Left forelimb (tissue), 1 donor: Measurements from ENCODE around the gene HOXA3.

Experiments used
- DNase-seq: peaks from one replicate; pipeline ENCODE4 v3.0.0-alpha.2; 2018; ENCODE audit warnings: low spot score

The HOXA3 gene

DNA sequence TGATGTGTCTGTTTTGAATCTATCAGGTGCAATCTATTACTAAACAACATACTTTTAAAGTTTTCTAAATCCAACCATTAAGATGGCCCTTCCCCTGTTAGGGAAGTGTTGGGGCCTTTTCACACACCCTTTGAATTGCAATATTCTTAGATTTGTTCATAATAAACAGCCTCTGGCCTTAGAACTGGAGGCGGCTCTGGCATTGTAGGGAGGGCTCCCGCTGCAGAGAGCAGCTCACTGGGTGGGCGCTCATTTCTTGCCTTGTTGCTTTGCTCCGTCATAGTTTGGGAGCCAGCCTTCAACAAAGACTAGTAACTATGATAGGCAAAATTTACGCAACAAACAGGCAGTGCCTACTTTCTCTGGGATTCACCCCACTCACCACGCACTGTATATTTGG lies 26.0 kb upstream of the HOXA3 start:
- DNase-seq: peak; percentile 51

DNA sequence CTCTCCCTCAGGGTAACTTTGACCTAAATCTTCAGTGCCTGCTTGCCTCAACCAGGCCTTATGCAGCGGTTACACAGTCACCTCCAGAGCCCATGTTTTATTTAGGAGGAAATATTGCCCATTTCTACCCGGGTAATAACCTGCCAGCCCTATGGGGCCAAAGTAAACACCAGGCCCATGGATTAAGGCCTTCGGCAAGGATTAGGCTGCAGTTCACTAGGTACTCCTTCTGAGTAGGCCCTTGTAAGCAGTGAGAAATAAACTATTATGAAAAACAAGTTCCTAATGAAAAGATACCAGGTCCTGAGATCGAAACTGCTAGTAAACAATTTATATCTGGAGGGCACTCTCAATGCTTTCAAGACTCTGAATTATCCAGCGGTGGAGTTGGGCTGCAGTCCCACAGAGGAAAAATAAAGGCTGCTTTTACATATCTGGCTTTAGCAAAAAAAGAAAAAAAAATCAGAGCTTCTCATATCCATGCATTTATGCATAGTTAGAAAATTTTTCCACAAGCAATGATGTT lies 25.5 kb upstream of the HOXA3 start:
- peak; percentile 67 for DNase-seq

GRCh38 chr7:27176962-27177794 lies 24.8 kb upstream of the HOXA3 start:
- DNase-seq: peak; percentile 71

- DNase-seq: no peak
These were observed 24.1 kb upstream of the HOXA3 start for GRCh38 chr7:27176524-27176845.

GRCh38 chr7:27175626-27176523 lies 23.5 kb upstream of the HOXA3 start:
- peak; percentile 64 for DNase-seq

DNA sequence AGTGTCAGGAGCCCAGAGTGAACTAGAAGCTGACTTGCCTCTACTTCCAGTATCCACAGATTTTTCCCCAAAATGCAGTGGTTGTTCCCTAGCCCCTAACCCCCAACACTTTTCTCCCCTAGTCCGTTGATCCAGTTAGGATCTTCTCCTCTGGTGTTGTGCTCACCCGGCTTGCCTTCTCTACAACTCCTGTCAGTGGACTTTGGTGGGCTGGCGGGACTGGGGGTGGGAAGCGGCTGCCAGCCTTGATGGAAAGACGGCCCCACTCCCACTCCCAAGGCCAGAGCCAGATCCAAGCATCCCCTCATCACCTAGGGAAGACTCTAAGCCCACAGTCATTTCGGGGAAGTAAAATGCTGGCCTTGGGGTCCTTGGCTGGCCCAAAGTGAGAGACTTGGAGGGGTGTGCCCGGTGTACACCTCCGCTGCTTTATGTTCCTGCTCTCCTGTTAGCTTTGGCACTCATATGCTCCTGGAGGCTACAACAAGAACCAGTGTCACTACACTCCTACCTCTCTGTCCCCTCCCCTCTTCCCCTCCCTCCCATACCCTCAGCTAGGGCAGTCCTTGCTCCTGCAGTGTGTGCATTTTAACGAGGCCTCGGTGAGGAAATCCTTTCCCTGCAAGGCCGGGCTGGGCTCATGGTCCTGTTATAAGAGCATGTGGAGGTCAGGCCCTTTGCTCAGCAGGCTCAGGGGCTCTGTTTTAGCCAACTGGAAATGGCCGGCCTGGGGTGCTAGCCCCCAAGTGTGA lies 22.7 kb upstream of the HOXA3 start:
- peak; percentile 83 for DNase-seq

GRCh38 chr7:27173956-27174873 lies 21.8 kb upstream of the HOXA3 start, which contains the start of gene HOXA10:
TSS of gene HOXA10 (minus strand) at chr7:27174320. CDS start at chr7:27174306, 14 bp downstream.
- DNase-seq: peak; percentile 89

GRCh38 chr7:27173511-27173955 lies 21.1 kb upstream of the HOXA3 start:
- peak; percentile 70 for DNase-seq

GRCh38 chr7:27172823-27173510 lies 20.6 kb upstream of the HOXA3 start:
- DNase-seq: peak; percentile 90

GRCh38 chr7:27172315-27172774 lies 20.0 kb upstream of the HOXA3 start:
- peak; percentile 71 for DNase-seq

DNA sequence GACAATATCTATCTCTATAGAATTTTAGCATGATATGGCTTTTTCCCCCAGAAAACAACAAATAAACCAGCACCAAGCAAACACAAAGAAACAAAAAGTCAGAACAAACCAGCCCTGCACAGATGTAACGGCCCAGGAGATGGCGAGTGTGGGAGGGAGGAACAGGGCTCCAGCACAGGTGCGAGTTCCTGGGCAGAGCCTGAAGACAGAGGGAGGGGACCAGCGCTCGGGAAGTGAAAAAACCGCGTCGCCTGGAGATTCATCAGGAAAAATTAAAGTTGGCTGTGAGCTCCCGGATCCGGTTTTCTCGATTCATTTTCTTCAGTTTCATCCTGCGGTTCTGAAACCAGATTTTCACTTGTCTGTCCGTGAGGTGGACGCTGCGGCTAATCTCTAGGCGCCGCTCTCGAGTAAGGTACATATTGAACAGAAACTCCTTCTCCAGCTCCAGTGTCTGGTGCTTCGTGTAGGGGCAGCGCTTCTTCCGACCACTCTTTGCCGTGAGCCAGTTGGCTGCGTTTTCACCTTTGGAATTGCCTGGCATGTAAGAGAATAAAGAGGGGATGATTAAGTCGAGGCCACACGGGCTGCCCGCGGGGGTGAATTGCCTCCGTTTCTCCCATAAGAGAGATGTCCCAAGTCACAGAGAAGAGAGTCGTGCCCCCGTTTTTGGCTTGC lies 19.4 kb upstream of the HOXA3 start:
- DNase-seq: peak; percentile 72

- peak; percentile 70 for DNase-seq
These were observed 18.9 kb upstream of the HOXA3 start for GRCh38 chr7:27171325-27171636.

DNA sequence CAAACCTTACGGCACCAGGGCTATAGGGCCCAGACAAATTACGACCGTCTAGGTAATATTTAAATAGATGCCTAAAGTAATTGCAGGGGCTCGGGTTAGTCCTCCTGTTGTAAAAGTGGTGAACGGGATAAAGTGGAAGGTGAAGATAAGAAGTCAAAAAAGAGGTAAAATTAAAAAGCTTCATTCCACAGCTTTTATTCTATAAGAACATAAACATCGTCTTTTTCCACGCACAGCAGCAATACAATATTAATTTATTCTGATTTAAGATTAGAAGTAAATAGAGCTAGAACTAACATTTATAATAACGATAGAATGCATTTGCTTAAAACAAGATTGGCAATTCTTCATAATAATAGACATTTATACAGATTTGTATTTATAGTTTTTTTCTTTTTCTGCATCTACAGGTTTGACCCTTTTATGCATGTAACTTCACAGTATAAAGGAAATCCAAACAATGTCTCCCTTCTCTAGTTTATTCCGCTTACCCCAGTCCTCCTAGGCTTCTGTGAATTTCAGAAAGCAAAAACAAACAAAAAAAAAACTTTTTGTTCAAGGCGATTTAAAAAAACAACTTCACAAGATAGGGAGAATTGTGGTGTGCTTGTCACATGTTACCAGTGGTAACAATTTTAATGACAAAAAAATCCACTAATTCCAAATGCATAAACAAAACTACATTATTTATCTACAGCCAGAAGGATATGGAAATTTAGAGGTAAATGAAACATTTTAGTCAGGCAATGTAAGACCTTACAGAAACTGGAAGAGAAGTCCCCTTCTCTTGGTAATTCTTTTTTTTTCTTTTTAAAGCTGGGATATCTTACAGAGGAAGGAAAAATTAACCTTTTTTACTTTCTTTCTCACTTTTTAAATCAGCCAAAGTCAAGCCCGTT lies 18.3 kb upstream of the HOXA3 start:
- no peak for DNase-seq

DNA sequence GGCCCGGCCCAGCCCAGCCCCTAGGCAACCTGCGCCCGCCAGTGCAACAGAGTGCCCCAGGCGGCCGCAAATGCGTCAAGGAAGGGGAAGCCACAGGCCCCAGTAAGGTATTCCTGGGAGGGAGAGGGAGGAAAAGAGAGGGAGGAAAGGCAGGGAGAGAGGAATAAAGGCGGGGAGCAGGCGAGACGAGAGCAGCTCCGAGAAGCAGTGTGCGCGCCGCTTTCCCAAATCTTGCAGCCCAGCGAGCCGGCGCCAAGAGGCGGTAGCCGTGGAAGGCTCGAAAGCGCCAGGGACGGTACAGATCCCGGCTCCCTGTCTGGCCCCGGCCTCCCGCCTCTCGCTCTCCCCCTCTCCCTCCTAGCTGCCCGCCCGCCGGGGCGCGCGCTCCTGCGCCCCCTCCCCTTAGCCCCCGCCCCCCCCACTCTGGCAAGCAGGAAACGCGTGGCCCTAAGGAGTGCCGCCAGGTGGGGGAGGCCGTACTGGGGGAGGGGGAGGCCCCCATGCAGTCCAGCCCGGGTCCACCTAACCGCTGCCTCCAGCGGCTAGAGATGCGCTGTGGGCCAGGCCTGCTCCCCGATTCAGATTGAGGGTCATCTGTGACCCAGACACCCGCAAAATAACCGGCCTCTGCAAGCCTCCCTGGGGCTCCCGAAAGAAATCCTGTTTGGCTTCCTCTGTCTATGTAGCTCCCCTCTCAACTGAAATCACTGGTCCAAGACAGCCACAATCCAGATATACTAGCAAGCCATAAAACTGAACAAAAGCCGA lies 17.5 kb upstream of the HOXA3 start:
- DNase-seq: peak; percentile 88

DNA sequence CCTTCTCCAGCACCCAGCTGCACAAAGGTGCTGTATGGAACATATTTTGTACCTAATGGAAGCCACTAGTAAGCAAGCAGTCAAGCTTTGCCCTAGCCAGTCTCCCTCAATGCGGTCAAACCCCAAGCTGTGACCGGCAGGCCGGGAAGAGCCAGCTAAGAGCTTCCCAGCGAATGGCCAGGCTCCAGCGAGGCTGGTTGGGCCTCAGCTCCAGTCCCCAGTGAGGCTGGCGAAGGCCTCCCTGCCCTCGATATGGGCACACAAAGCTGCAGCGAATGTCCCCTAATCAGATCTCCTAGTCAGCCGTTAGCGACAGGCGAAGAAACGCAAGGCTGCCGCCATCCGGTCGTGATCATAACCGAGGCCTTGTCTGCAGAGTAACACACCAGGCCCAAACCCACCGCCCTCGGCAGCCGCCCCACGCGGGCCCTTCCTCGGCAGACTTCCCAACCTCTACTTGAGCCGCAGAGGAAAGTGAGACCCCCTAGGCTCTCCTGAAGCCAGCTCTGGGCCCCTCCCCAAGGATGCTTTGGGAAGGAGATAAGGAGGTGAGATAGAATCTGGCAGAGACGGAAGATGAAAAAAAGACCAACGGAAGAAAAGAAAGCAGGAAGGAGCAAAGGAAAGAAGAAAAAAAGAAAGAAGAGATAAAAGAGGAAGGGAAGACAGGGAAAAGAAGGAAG lies 16.0 kb upstream of the HOXA3 start:
- DNase-seq: peak; percentile 86

GRCh38 chr7:27167916-27168264 lies 15.5 kb upstream of the HOXA3 start:
- no peak for DNase-seq
